HepG2 (cell line): Measurements from ENCODE around the gene BASP1.

Experiments used
- CSRNP1 ChIP-seq: sonication (generic); formaldehyde crosslinking; IDR thresholded peaks from 2 replicates; pipeline ENCODE4 v1.8.1; 2023; ENCODE audit warnings: mild to moderate bottlenecking, missing genetic modification reagents
- CTCF ChIP-seq: sonication (generic); formaldehyde crosslinking; IDR thresholded peaks from 2 replicates; pipeline ENCODE4 v1.5.0; 2020; ENCODE audit warnings: mild to moderate bottlenecking, missing genetic modification reagents, moderate library complexity
- MYC ChIP-seq: sonication (generic); formaldehyde crosslinking; IDR thresholded peaks from 2 replicates; pipeline ENCODE4 v1.9.0; 2021; ENCODE audit warnings: missing genetic modification reagents, borderline replicate concordance
- NFE2L2 ChIP-seq: fragments of 150-350 bp; IDR thresholded peaks from 2 replicates; pipeline ENCODE4 v1.6.1; 2014; ENCODE audit warnings: low read length
- PHF20 ChIP-seq: sonication (generic); formaldehyde crosslinking; IDR thresholded peaks from 2 replicates; pipeline ENCODE4 v1.5.0; 2020; ENCODE audit warnings: mild to moderate bottlenecking, missing genetic modification reagents
- PLRG1 ChIP-seq: fragments of 450-650 bp; conservative IDR thresholded peaks from 2 replicates; pipeline ENCODE4 v1.6.1; 2016
- RARA ChIP-seq: IDR thresholded peaks from 2 replicates; pipeline ENCODE4 v1.6.1; 2016; ENCODE audit warnings: missing genetic modification reagents, missing compliant biosample characterization
- RXRB ChIP-seq: IDR thresholded peaks from 2 replicates; pipeline ENCODE4 v1.6.1; 2016; ENCODE audit warnings: borderline replicate concordance, missing genetic modification reagents, missing compliant biosample characterization
- TP53 ChIP-seq: sonication (generic); formaldehyde crosslinking; conservative IDR thresholded peaks from 2 replicates; pipeline ENCODE4 v1.4.0; 2020; ENCODE audit warnings: missing genetic modification reagents
- UBTF ChIP-seq: sonication (generic); formaldehyde crosslinking; IDR thresholded peaks from 2 replicates; pipeline ENCODE4 v1.4.0; 2020; ENCODE audit warnings: mild to moderate bottlenecking, missing genetic modification reagents
- USF2 ChIP-seq, 2 experiments: sonication (generic) in 1 of 2; formaldehyde crosslinking in 1 of 2; IDR thresholded peaks; 2 replicates each; pipeline versions ENCODE4 v1.5.1 to v1.6.1; 2011 to 2020; ENCODE audit warnings: borderline replicate concordance in 1 of 2, low read depth in 1 of 2, low read length in 1 of 2, mild to moderate bottlenecking in 1 of 2, missing genetic modification reagents in 1 of 2, moderate library complexity in 1 of 2
- ZBTB1 ChIP-seq: sonication (generic); formaldehyde crosslinking; IDR thresholded peaks from 2 replicates; pipeline ENCODE4 v1.4.0; 2020; ENCODE audit warnings: missing genetic modification reagents, borderline replicate concordance
- ZBTB40 ChIP-seq, 2 experiments: fragments of 450-650 bp in 1 of 2; sonication (generic) in 1 of 2; formaldehyde crosslinking in 1 of 2; IDR thresholded peaks; 2 replicates each; pipeline versions ENCODE4 v1.6.1 to v1.8.0; 2016 to 2022; ENCODE audit warnings: antibody characterized with exemption in 1 of 2, mild to moderate bottlenecking in 1 of 2, missing genetic modification reagents in 1 of 2
- ZNF331 ChIP-seq: sonication (generic); formaldehyde crosslinking; IDR thresholded peaks from 2 replicates; pipeline ENCODE4 v1.4.0; 2020; ENCODE audit warnings: missing genetic modification reagents

- no peak for TF ChIP-seq CSRNP1 (CRISPR knock-in tag)
- TF ChIP-seq ZBTB40 (IDR thresholded peaks at IDR 0.05) = no peak
- TF ChIP-seq ZBTB40 (CRISPR knock-in tag; IDR thresholded peaks at IDR 0.05) = no peak
- no peak for TF ChIP-seq RARA
- TF ChIP-seq UBTF (CRISPR knock-in tag) = no peak
- TF ChIP-seq RXRB (CRISPR knock-in tag) = no peak
- TF ChIP-seq USF2 (IDR thresholded peaks at IDR 0.05; ENCODE audit: low read depth, low read length) = no peak
- TF ChIP-seq USF2 (CRISPR knock-in tag; IDR thresholded peaks at IDR 0.05; ENCODE audit: borderline replicate concordance) = no peak
- TF ChIP-seq PLRG1 = no peak
- TF ChIP-seq NFE2L2 = no peak
- no peak for TF ChIP-seq PHF20
- no peak for TF ChIP-seq ZBTB1 (CRISPR knock-in tag)
- TF ChIP-seq MYC = no peak
- no peak for TF ChIP-seq TP53 (CRISPR knock-in tag)
- TF ChIP-seq CTCF (CRISPR knock-in tag) = no peak
- no peak for TF ChIP-seq ZNF331 (CRISPR knock-in tag)
These were observed 49.7 kb downstream of the BASP1 start for GRCh38 chr5:17267106-17267505.
